Peyer's patch (tissue), 4 donors: Measurements from ENCODE around the gene OASL. TPM values are rescaled to one million over a fixed set of nuclear protein-coding genes. Genes with fewer than 3 reads are reported as not detected.
A peak's percentile ranks its signal among the peaks of the same experiment; 100 is the strongest.

Experiments used
- DNase-seq, 3 donors: peaks; one replicate each; pipeline ENCODE4 v3.0.0-alpha.2; 2017 to 2019
- H3K27ac ChIP-seq, 4 donors: fragments of 200-600 bp; sonication (generic); one replicate each; pipeline ENCODE4 v1.5.1; 2016 to 2019
- H3K27me3 ChIP-seq, 2 donors: fragments of 200-600 bp; sonication (generic); one replicate each; pipeline ENCODE4 v1.5.1; 2019
- H3K36me3 ChIP-seq, 3 donors: fragments of 200-600 bp; sonication (generic); one replicate each; pipeline ENCODE4 v1.5.1; 2016 to 2019
- H3K4me1 ChIP-seq, 4 donors: fragments of 200-600 bp; sonication (generic); one replicate each; pipeline ENCODE4 v1.5.1; 2016 to 2019
- H3K4me3 ChIP-seq, 4 donors: fragments of 200-600 bp; sonication (generic); 1 replicate in 3 of 4; 2 replicates in 1 of 4; pipeline ENCODE4 v1.5.1; 2016 to 2019; ENCODE audit warnings: mild to moderate bottlenecking in 1 of 4
- H3K9me3 ChIP-seq, 4 donors: fragments of 200-600 bp; sonication (generic); one replicate each; pipeline ENCODE4 v1.5.1; 2016 to 2019; ENCODE audit warnings: mild to moderate bottlenecking in 1 of 4
- CTCF ChIP-seq, 6 experiments: fragments of 450-650 bp in 4 of 6; fragments of 200-600 bp in 2 of 6; sonication (generic) in 1 of 6; IDR thresholded peaks; one replicate each; pipeline ENCODE4 v1.5.1; 2017 to 2019; ENCODE audit warnings: antibody characterized with exemption in 6 of 6, mild to moderate bottlenecking in 3 of 6, moderate library complexity in 1 of 6
- POLR2A ChIP-seq, 2 donors: fragments of 450-650 bp; IDR thresholded peaks; one replicate each; pipeline ENCODE4 v1.5.1; 2017; ENCODE audit warnings: antibody characterized with exemption in 2 of 2, mild to moderate bottlenecking in 2 of 2, moderate library complexity in 2 of 2
- total RNA-seq, 4 donors: library from RNA; depleted of rRNA; stranded (reverse); fragments of >200 nt; gene quantifications; one replicate each; pipeline ENCODE4 v1.1.0, GENCODE V29; 2016

OASL gene
- total RNA-seq, 4 donors from 2014 or later: 0.66 to 1.2 (median 0.94) TPM; not detected in 1

DNA sequence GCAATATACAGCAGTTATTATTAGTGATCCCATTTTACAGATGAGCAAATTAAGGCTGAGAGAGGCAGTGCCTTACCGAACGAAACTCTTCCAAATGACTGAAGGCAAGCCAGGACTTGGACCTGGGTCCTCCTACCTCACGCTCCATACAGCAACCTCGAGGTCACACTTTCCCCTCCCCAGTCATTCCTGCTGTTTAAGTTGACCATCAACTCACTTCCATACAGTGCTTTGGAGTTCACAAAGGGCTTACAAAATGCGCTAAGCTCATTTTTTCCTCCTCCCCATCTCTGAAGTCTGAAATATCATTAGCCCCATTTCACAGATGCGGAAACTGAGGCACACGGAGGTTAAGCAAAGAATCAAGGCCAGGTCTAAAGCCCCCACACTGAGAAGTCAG is 56.4 kb downstream of the OASL start:
- no peak overlapping the region for H3K4me3 ChIP-seq
- peak overlapping the region in 1 of 4 donors; percentile 95 for H3K27ac ChIP-seq
- H3K36me3 ChIP-seq: no peaks in the 10 kb centered on the region
- H3K4me1 ChIP-seq: peaks cover 0 to 37% (median 0%) of the 10 kb centered on the region in 4 donors
- DNase-seq: no peak
- H3K9me3 ChIP-seq: no peaks in the 10 kb centered on the region
- TF ChIP-seq POLR2A (IDR thresholded peaks at IDR 0.05) (no peak), CTCF (IDR thresholded peaks at IDR 0.05) (no peak)
- H3K27me3 ChIP-seq: no peaks in the 10 kb centered on the region

DNA sequence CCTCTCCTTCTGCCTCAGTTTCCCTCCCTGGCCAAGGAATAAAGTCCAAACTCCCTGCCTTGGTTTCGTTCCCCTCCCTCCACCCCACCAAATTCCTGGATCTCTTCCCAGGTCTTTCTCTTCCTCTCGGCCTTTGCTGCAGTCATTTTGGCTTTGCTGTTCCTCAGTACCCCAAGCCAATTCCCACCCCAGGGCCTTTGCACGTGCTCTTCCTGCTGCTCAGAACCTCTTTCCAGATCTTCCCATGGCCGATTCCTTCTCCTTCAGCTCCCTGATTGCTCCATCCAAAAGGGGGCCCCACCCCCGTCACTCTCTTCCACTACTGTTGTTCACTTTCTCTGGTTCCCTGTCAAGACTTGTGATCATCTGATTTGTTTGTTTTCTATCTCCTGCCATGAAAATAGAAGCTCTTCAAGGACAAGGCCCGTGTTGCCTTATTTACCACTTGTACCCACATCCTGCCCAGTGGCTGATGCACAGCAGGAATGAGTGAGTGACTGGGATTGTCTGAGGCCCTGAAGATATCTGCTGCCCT is 57.6 kb downstream of the OASL start:
- no peak for TF ChIP-seq CTCF (IDR thresholded peaks at IDR 0.05)
- TF ChIP-seq POLR2A (IDR thresholded peaks at IDR 0.05): no peak
- Histone ChIP-seq H3K27ac (peak overlapping the region in 3 of 4 donors; percentile 72 to 95 (median 86)), H3K9me3 (no peaks in the 10 kb centered on the region), H3K27me3 (no peaks in the 10 kb centered on the region), H3K4me3 (peak overlapping the region in 2 of 4 donors; percentile 57 to 72), H3K4me1 (peaks cover 0 to 44% (median 0%) of the 10 kb centered on the region in 4 donors), H3K36me3 (no peaks in the 10 kb centered on the region)
- DNase-seq: no peak

DNA sequence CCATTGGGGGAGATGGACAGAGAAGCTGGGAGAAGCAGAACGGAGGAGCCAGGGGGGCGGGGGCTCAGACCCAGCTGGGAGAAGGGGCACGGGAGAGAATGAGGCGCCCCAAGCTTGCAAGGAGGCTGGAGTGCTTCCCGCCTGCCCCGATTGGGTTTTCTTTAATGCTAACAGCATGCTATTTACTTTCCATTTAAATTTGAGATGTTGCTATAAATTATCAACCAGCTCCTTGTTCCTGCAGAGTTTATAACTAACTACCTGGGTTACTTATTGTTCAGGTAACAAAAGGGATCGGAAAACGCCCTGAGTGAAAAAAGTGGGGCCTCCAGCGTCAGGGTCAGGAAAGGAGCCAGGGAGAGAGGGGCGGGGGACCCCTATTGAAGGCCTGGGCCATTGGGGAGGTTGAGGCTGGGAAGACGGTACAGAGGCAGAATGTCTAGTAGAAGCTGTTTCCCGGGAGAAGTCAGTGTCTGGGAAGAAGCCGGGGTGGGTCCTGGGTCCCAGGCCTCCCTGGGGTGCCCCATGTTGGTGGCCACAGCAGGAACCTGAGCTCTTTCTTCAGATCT is 58.2 kb downstream of the OASL start:
- Histone ChIP-seq H3K27me3 (no peaks in the 10 kb centered on the region), H3K27ac (peak overlapping the region in 3 of 4 donors; percentile 72 to 95 (median 86)), H3K4me1 (peaks cover 0 to 44% (median 0%) of the 10 kb centered on the region in 4 donors), H3K36me3 (no peaks in the 10 kb centered on the region), H3K4me3 (peak overlapping the region in 3 of 4 donors; percentile 29 to 72 (median 57)), H3K9me3 (no peaks in the 10 kb centered on the region)
- TF ChIP-seq POLR2A (IDR thresholded peaks at IDR 0.05): peak; percentile 50 to 74
- no peak for TF ChIP-seq CTCF (IDR thresholded peaks at IDR 0.05)
- DNase-seq: peak in 2 of 3 donors; percentile 61 to 72

DNA sequence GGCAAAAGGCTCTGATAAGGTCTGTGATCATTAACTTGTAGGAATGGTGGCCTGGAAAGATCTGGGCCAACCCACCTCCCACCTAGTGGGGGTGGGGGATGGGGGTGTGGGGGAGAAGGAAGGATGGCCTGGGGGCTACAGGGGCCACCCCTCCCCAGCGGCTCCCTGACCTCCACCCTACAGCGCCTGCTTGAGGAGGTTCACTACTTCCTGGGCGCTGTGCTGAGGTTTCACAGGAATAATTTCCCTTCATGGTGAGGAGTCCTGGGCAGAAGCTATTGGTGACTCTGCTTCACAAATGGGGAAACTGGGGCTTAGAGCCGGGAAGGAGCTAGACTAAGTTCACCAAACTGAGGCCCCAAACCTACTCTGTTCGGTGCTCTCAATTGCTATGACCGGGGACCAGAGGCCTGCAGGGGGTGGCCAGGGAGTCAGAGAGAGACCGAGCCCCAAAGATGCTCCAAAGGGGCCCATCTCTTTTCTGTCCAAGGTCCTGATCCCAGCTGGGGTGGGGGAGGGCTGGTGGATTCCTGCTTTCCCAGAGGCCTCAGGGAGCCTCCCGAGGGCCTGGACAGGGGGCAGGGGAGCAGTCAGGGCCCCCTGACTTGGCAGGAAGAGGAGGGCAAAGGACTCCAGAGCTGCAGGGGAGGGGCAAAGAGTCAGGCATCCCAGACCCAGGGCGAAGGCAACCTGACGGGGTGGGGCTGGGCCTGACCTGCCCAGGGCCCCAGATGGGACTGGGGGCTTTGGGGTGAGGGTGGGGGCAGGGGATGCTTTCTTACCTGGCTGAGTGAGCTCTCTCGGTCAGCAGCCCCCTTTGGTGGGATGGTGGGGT is 59.0 kb downstream of the OASL start:
- Histone ChIP-seq H3K27ac (peak overlapping the region in 3 of 4 donors; percentile 72 to 95 (median 86)), H3K4me1 (peaks cover 0 to 37% (median 0%) of the 10 kb centered on the region in 4 donors), H3K27me3 (no peaks in the 10 kb centered on the region), H3K36me3 (no peaks in the 10 kb centered on the region), H3K9me3 (no peaks in the 10 kb centered on the region), H3K4me3 (peak overlapping the region in 3 of 4 donors; percentile 29 to 72 (median 57))
- peak in 2 of 3 donors; percentile 77 to 82 for DNase-seq
- TF ChIP-seq CTCF (IDR thresholded peaks at IDR 0.05) (no peak), POLR2A (IDR thresholded peaks at IDR 0.05) (no peak)

- Histone ChIP-seq H3K4me1 (peaks cover 0 to 31% (median 0%) of the 10 kb centered on the region in 4 donors), H3K9me3 (no peaks in the 10 kb centered on the region), H3K27ac (peak overlapping the region in 3 of 4 donors; percentile 72 to 95 (median 86)), H3K27me3 (no peaks in the 10 kb centered on the region), H3K4me3 (peak overlapping the region in 3 of 4 donors; percentile 29 to 72 (median 57)), H3K36me3 (no peaks in the 10 kb centered on the region)
- TF ChIP-seq POLR2A (IDR thresholded peaks at IDR 0.05): peak; percentile 18 to 31
- TF ChIP-seq CTCF (IDR thresholded peaks at IDR 0.05): peak in 2 of 6 experiments; percentile 11 to 18
- DNase-seq: peak in 1 of 3 donors; percentile 66
These were observed 59.7 kb downstream of the OASL start for GRCh38 chr12:120979220-120979861.
